GM18861 (cell line): ENCODE measurements around the gene CLCNKA.
"Not testable (repeated sequence)": the region's sequence is repeated elsewhere in the genome, so short reads cannot be mapped to it uniquely, and the experiment has no call there.

ENCODE experiments used
- ATAC-seq: cut with Tn5 transposase; IDR thresholded peaks from one replicate; pipeline ENCODE4 v1.9.1; 2021; ENCODE audit not compliant: unreplicated experiment

The CLCNKA gene

GRCh38 chr1:16017076-16017460 is 4.8 kb upstream of the CLCNKA start:
- no peak for ATAC-seq

GRCh38 chr1:16017461-16018303 is 4.2 kb upstream of the CLCNKA start, which contains the start of gene HSPB7:
HSPB7 (minus strand) TSS chr1:16018043; CDS start chr1:16017963, 80 bp downstream.
- no peak for ATAC-seq

- no peak for ATAC-seq
These were observed 3.5 kb upstream of the CLCNKA start for GRCh38 chr1:16018308-16018707.

GRCh38 chr1:16018749-16019643 is 2.8 kb upstream of the CLCNKA start:
- no peak for ATAC-seq

GRCh38 chr1:16019644-16020277 is 2.1 kb upstream of the CLCNKA start:
- ATAC-seq: no peak

- ATAC-seq: no peak
These were observed 1.5 kb upstream of the CLCNKA start for GRCh38 chr1:16020325-16020724.

GRCh38 chr1:16020878-16021277 is 958 bp upstream of the CLCNKA start:
- not testable (repeated sequence) for ATAC-seq

GRCh38 chr1:16022393-16022792 is 557 bp downstream of the CLCNKA start:
- ATAC-seq: no peak

GRCh38 chr1:16023050-16023653 is 1.3 kb downstream of the CLCNKA start:
- ATAC-seq: no peak

- ATAC-seq: not testable (repeated sequence)
These were observed 4.5 kb downstream of the CLCNKA start for GRCh38 chr1:16026302-16026701.

- no peak for ATAC-seq
These were observed 5.1 kb downstream of the CLCNKA start for GRCh38 chr1:16026723-16027484.

GRCh38 chr1:16028237-16029002 is 6.6 kb downstream of the CLCNKA start:
- ATAC-seq: no peak

- not testable (repeated sequence) for ATAC-seq
These were observed 7.1 kb downstream of the CLCNKA start for GRCh38 chr1:16029003-16029268.

- ATAC-seq: no peak
These were observed 7.5 kb downstream of the CLCNKA start for GRCh38 chr1:16029288-16029687.

GRCh38 chr1:16031551-16031950 is 9.7 kb downstream of the CLCNKA start:
- no peak for ATAC-seq

- ATAC-seq: no peak
These were observed 10.7 kb downstream of the CLCNKA start for GRCh38 chr1:16032388-16033102.

- ATAC-seq: not testable (repeated sequence)
These were observed 11.3 kb downstream of the CLCNKA start for GRCh38 chr1:16033103-16033632.

GRCh38 chr1:16036461-16036860 is 14.6 kb downstream of the CLCNKA start:
- ATAC-seq: not testable (repeated sequence)

GRCh38 chr1:16038620-16038912 is 16.7 kb downstream of the CLCNKA start:
- no peak for ATAC-seq
